ENCODE results near the gene CDKAL1. TPM values are rescaled to one million over a fixed set of nuclear protein-coding genes. Genes with fewer than 3 reads are reported as not detected.

CDKAL1 gene
- total and polyA plus RNA-seq, 2 of the 8 experiments (the other 6 are each of a cell fraction or from before 2014, with no cell fraction given), result 8.4 to 24.6 TPM

- no peak overlapping the region for H2BK5ac ChIP-seq (ENCODE audit: low read depth, low read length)
- 87% methylated on average over 2 of the region's 2 CpGs; no CpG with 5 or more reads in 1 of the 2 experiments for WGBS, 2 experiments (ENCODE audit: extremely low coverage in 1 of 2, insufficient coverage in 1 of 2, insufficient read length in 1 of 2, insufficient replicate concordance in 2 of 2, low coverage in 1 of 2, low lambda C conversion rate in 2 of 2, missing lambda C conversion rate in 1 of 2)
- H3K79me1 ChIP-seq (ENCODE audit: low read depth, low read length), result no peaks in the 10 kb centered on the region
- TF ChIP-seq TAF1 (IDR thresholded peaks at IDR 0.05; ENCODE audit: low read depth, low read length) (no peak), TEAD4 (IDR thresholded peaks at IDR 0.05; ENCODE audit: low read depth, low read length) (no peak), HDAC6 (IDR thresholded peaks at IDR 0.05; ENCODE audit: low read depth, low read length) (no peak), CHD2 (IDR thresholded peaks at IDR 0.05; ENCODE audit: low read length) (no peak), ATF2 (IDR thresholded peaks at IDR 0.05; ENCODE audit: low read length) (no peak), EZH2 (IDR thresholded peaks at IDR 0.05; ENCODE audit: low read depth, low read length, severe bottlenecking) (no peak), CEBPB (IDR thresholded peaks at IDR 0.05; ENCODE audit: low read depth, low read length) (no peak), SIX5 (IDR thresholded peaks at IDR 0.05; ENCODE audit: low read depth, low read length) (no peak), EGR1 (IDR thresholded peaks at IDR 0.05; ENCODE audit: borderline replicate concordance, low read depth, low read length) (no peak), BACH1 (IDR thresholded peaks at IDR 0.05; ENCODE audit: low read length) (no peak), TBP (IDR thresholded peaks at IDR 0.05; ENCODE audit: low read depth, low read length) (no peak), MAX (IDR thresholded peaks at IDR 0.05) (no peak)
These were observed 173.6 kb downstream of the CDKAL1 start for GRCh38 chr6:20707870-20708269.

More at GRCh38 chr6:20707870-20708269, 173.6 kb downstream of the CDKAL1 start:
- CTCF ChIA-PET (ENCODE audit: partially characterized antibody), result no interaction called here
- no peak overlapping the region for H3K9ac ChIP-seq (replicated peaks in 1 of 4; ENCODE audit: extremely low read depth in 1 of 4, low read depth in 3 of 4, low read length in 3 of 4)
- no peak overlapping the region for H2BK20ac ChIP-seq (ENCODE audit: low read length)
- no peak overlapping the region for H2BK12ac ChIP-seq (ENCODE audit: low read depth, low read length)
- H3K56ac ChIP-seq (replicated peaks; ENCODE audit: insufficient read length, low read depth, low read length), result no peak overlapping the region
- H2AK5ac ChIP-seq (ENCODE audit: low read depth, low read length), result no peak overlapping the region
- FAIRE-seq (no peak), DNase-seq (ENCODE audit: low read depth in 1 of 2, low spot score in 2 of 2) (no peak)
- no peak overlapping the region for H3K4me2 ChIP-seq (ENCODE audit: insufficient read depth in 1 of 2, low read depth in 2 of 2, low read length in 2 of 2)
- H4K91ac ChIP-seq (replicated peaks; ENCODE audit: insufficient read length, low read length), result no peak overlapping the region
- no peak overlapping the region for H3K4ac ChIP-seq (replicated peaks; ENCODE audit: insufficient read length, low read depth, low read length)
- no peak overlapping the region for H4K5ac ChIP-seq (ENCODE audit: insufficient read length, low read depth, low read length)
- POLR2A ChIA-PET (ENCODE audit: partially characterized antibody), result no interaction called here
- H2BK120ac ChIP-seq (replicated peaks; ENCODE audit: low read depth, low read length), result no peak overlapping the region
- no peaks in the 10 kb centered on the region for H4K20me1 ChIP-seq (replicated peaks in 1 of 2; ENCODE audit: control insufficient read depth in 1 of 2, insufficient read depth in 2 of 2, low read length in 2 of 2)
- peaks cover 0 to 2% (median 0%) of the 10 kb centered on the region in 4 experiments; a peak in 1 of 7 replicates for H3K4me1 ChIP-seq (replicated peaks in 1 of 4; ENCODE audit: control insufficient read depth in 3 of 4, insufficient read depth in 4 of 4, low read length in 3 of 4)
- no peaks in the 10 kb centered on the region for H3K36me3 ChIP-seq (ENCODE audit: control insufficient read depth in 2 of 4, insufficient read depth in 4 of 4, low read length in 3 of 4)
- H2AFZ ChIP-seq (ENCODE audit: low read length), result no peak overlapping the region
- H2BK15ac ChIP-seq (ENCODE audit: low read length), result no peak overlapping the region
- no peak overlapping the region for H3K23ac ChIP-seq (ENCODE audit: insufficient read length)
- H3K27ac ChIP-seq (ENCODE audit: low read depth, low read length), result no peak overlapping the region
- no peak overlapping the region for H3K14ac ChIP-seq (ENCODE audit: insufficient read length)
- H3K27me3 ChIP-seq (replicated peaks in 1 of 4; ENCODE audit: control insufficient read depth in 3 of 4, extremely low read depth in 1 of 4, insufficient read depth in 3 of 4, low read length in 3 of 4), result no peaks in the 10 kb centered on the region
- H4K8ac ChIP-seq (ENCODE audit: extremely low read depth, insufficient read depth, low read length), result no peak overlapping the region
- H3K9me3 ChIP-seq (ENCODE audit: insufficient read depth in 2 of 2, low read depth in 1 of 2, low read length in 1 of 2), result no peaks in the 10 kb centered on the region
- 0 out of 4 replicates have a peak, but pooled peaks cover 0 to 5% of the 10 kb centered on the region in 2 experiments for H3K79me2 ChIP-seq (ENCODE audit: control insufficient read depth in 1 of 2, insufficient read depth in 2 of 2, low read length in 2 of 2)
- no peak overlapping the region for H3K18ac ChIP-seq (ENCODE audit: extremely low read depth, low read length)
- H3K4me3 ChIP-seq (ENCODE audit: extremely low read depth in 1 of 4, insufficient read depth in 2 of 4, low read depth in 3 of 4, low read length in 4 of 4), result no peak overlapping the region
- no peaks in the 10 kb centered on the region for H3K23me2 ChIP-seq (ENCODE audit: low read depth, low read length)

Data from H1 (cell line).